GM12864 (cell line): ENCODE results near the gene ANAPC4.

Experiments used
- DNase-seq: peaks from one replicate; pipeline ENCODE4 v3.0.0-alpha.2; 2011; ENCODE audit warnings: low read depth
- H3K4me3 ChIP-seq: 2 replicates; pipeline ENCODE4 v1.5.1; 2011; ENCODE audit warnings: mild to moderate bottlenecking, low read depth, low read length, control low read depth
- TF ChIP-seq, protein P1 (sequence below): IDR thresholded peaks from 2 replicates; pipeline ENCODE4 v1.5.1; 2011; ENCODE audit warnings: low read depth, mild to moderate bottlenecking, moderate library complexity, low read length, control low read depth, inconsistent platforms; ENCODE audit errors: missing control alignments

The ANAPC4 gene

DNA sequence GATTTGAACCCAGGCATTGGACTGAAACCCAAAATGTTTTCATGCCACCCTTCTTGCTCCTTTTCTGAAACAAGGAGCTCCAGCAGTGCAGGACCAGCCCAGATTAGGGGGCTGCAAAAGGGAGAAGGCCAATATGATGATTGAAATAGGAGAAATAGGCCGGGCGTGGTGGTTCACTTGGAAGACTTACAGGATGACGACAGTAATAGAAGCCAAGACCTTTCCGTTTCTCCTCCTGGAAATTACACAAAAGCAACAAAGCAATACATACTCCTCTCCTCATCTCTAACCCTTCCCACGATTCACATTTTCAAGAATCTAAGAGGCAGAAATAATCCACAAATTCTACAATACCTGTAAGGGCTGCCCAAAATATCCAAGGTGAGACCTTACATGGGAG, 90.8 kb downstream of the ANAPC4 start:
- TF ChIP-seq, protein P1, sequence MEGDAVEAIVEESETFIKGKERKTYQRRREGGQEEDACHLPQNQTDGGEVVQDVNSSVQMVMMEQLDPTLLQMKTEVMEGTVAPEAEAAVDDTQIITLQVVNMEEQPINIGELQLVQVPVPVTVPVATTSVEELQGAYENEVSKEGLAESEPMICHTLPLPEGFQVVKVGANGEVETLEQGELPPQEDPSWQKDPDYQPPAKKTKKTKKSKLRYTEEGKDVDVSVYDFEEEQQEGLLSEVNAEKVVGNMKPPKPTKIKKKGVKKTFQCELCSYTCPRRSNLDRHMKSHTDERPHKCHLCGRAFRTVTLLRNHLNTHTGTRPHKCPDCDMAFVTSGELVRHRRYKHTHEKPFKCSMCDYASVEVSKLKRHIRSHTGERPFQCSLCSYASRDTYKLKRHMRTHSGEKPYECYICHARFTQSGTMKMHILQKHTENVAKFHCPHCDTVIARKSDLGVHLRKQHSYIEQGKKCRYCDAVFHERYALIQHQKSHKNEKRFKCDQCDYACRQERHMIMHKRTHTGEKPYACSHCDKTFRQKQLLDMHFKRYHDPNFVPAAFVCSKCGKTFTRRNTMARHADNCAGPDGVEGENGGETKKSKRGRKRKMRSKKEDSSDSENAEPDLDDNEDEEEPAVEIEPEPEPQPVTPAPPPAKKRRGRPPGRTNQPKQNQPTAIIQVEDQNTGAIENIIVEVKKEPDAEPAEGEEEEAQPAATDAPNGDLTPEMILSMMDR, result no peak
- DNase-seq, result no peak
- H3K4me3 ChIP-seq, result no peak overlapping the region
